WERI-Rb-1 (cell line): ENCODE data around the gene DGKB.

Experiments used
- DNase-seq: peaks from one replicate; pipeline ENCODE4 v3.0.0-alpha.2; 2020
- H3K27ac ChIP-seq: fragments of 250-450 bp; sonication (Bioruptor Pico); 2 replicates; pipeline ENCODE4 v1.5.1; 2020; ENCODE audit warnings: mild to moderate bottlenecking, moderate library complexity
- H3K27me3 ChIP-seq: fragments of 250-450 bp; sonication (Bioruptor Pico); 2 replicates; pipeline ENCODE4 v1.5.1; 2021; ENCODE audit warnings: mild to moderate bottlenecking, low read depth, moderate library complexity; ENCODE audit not compliant: insufficient read depth, severe bottlenecking
- H3K36me3 ChIP-seq: fragments of 250-450 bp; sonication (Bioruptor Pico); 2 replicates; pipeline ENCODE4 v1.5.1; 2020; ENCODE audit warnings: mild to moderate bottlenecking, moderate library complexity
- H3K4me3 ChIP-seq: 2 replicates; pipeline ENCODE4 v1.5.1; 2011; ENCODE audit warnings: low read depth, mild to moderate bottlenecking, control low read depth, low read length
- H3K9me3 ChIP-seq: fragments of 250-450 bp; sonication (Bioruptor Pico); 2 replicates; pipeline ENCODE4 v1.5.1; 2021; ENCODE audit warnings: mild to moderate bottlenecking, moderate library complexity; ENCODE audit not compliant: severe bottlenecking
- CTCF ChIP-seq: IDR thresholded peaks from 2 replicates; pipeline ENCODE4 v1.5.1; 2011; ENCODE audit warnings: low read depth, mild to moderate bottlenecking, control low read depth, inconsistent platforms, low read length

DGKB gene

GRCh38 chr7:14805105-14805719 lies 97.3 kb downstream of the DGKB start:
- Histone ChIP-seq H3K27me3 (no peaks in the 10 kb centered on the region), H3K9me3 (no peaks in the 10 kb centered on the region), H3K27ac (no peak overlapping the region), H3K4me3 (no peak overlapping the region), H3K36me3 (no peaks in the 10 kb centered on the region)
- TF ChIP-seq CTCF = no peak
- DNase-seq = no peak

DNA sequence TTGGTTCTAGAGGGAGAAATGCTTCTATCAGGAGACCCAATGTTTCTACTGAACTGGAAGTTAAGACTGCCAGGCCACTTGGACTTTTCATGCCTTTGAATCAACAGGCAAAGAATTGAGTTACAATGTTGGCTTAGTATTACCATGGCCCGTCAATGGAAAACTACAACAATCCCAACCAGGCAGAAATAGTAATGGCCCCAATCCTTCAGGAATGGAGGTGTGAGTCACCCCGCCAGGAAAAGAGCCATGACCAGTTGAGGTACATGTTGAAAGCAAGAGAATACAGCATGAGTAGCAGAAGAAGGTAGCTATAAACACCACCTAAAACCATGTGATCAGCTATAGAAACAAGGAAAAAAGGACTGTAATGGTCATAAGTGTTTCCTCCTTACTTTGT lies 101.9 kb downstream of the DGKB start:
- TF ChIP-seq CTCF = no peak
- no peak for DNase-seq
- no peak overlapping the region for H3K4me3 ChIP-seq
- no peaks in the 10 kb centered on the region for H3K36me3 ChIP-seq
- H3K9me3 ChIP-seq = no peaks in the 10 kb centered on the region
- H3K27ac ChIP-seq = no peak overlapping the region
- H3K27me3 ChIP-seq = no peaks in the 10 kb centered on the region

- Histone ChIP-seq H3K36me3 (no peaks in the 10 kb centered on the region), H3K27ac (no peak overlapping the region), H3K4me3 (no peak overlapping the region), H3K9me3 (no peaks in the 10 kb centered on the region), H3K27me3 (no peaks in the 10 kb centered on the region)
- no peak for DNase-seq
- no peak for TF ChIP-seq CTCF
Measured at GRCh38 chr7:14793151-14793550, 109.4 kb downstream of the DGKB start.

DNA sequence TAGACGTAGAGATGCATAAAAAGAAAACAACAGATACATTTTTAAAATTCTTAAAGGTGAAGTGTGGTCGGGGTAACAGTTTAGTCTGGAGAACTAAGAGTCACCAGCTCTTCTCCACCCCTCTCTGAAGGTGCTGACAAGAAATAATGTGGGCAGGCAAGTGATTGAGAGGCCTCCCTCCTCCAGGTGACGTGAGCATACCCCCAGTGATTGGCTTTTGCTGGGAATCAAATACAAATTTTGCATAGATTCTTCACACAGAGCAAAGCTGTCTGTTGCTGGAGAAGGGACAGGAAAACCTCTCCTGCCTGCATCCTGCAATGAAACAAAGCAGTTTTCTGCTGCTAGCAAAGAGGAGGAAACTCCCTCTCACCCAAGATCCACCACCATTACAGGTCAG lies 115.0 kb downstream of the DGKB start:
- Histone ChIP-seq H3K27ac (no peak overlapping the region), H3K4me3 (no peak overlapping the region), H3K9me3 (no peaks in the 10 kb centered on the region), H3K27me3 (no peaks in the 10 kb centered on the region), H3K36me3 (no peaks in the 10 kb centered on the region)
- TF ChIP-seq CTCF = no peak
- no peak for DNase-seq

DNA sequence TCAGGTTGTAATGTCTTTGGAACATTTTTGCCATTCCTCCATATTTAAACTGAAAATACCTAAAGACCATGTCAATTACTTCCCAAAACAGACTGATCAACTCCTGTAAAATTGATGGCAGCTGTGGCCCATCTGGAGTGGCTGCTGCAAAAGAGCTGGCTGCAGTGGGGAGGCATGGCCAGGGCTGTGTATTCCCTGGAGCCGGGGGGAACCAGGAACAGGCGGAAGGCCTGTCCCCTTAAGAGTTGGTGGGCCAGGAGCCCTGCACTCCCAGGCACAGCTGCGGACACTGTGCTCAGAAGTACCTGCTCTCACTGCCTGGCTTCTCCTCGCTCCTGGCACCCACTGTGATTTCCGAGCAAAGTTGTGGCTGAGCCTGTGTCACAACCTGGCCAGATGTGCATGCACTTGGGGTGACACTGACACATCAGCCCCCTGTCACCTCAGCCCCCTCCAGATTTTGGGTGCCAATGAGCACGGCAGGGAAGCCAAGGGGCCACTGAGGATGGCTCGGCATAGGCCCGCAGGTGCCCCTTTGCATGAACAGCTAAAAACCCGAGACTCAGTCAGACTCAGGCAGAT lies 116.1 kb downstream of the DGKB start:
- Histone ChIP-seq H3K9me3 (no peaks in the 10 kb centered on the region), H3K4me3 (no peak overlapping the region), H3K27ac (no peak overlapping the region), H3K27me3 (no peaks in the 10 kb centered on the region), H3K36me3 (no peaks in the 10 kb centered on the region)
- TF ChIP-seq CTCF = no peak
- no peak for DNase-seq

GRCh38 chr7:14777806-14778205 lies 124.7 kb downstream of the DGKB start:
- no peak overlapping the region for H3K4me3 ChIP-seq
- no peak overlapping the region for H3K27ac ChIP-seq
- no peak for TF ChIP-seq CTCF
- peaks cover 7% of the 10 kb centered on the region for H3K9me3 ChIP-seq
- DNase-seq = no peak
- H3K27me3 ChIP-seq = no peaks in the 10 kb centered on the region
- H3K36me3 ChIP-seq = no peaks in the 10 kb centered on the region
